Hematopoietic multipotent progenitor cell treated with erythropoietin and hydrocortisone succinate and interleukin-3 and kit ligand, for 8 days (in vitro differentiated cells): Measurements from ENCODE around the gene RNF31.

Experiments
- DNase-seq: peaks from one replicate; pipeline ENCODE4 v3.0.0-alpha.2; 2015

Gene RNF31

GRCh38 chr14:24204163-24205146, 57.2 kb downstream of the RNF31 start:
- no peak for DNase-seq

GRCh38 chr14:24206260-24207103, 59.2 kb downstream of the RNF31 start:
- no peak for DNase-seq

- no peak for DNase-seq
Observed at GRCh38 chr14:24207104-24207551, 59.8 kb downstream of the RNF31 start.

GRCh38 chr14:24207625-24208024, 60.3 kb downstream of the RNF31 start:
- DNase-seq = no peak
